HepG2 (cell line): Measurements from ENCODE around the gene WIPF3. TPM values are rescaled to one million over a fixed set of nuclear protein-coding genes. Genes with fewer than 3 reads are reported as not detected.

Experiments used
- ATAC-seq: fragments of 200-7000 bp; cut with Tn5 transposase; 3 replicates; pipeline ENCODE4 v1.9.1; 2020; ENCODE audit warnings: mild to moderate bottlenecking, moderate library complexity
- BruUV-seq: library from RNA; stranded (reverse); fragments of 400-500 nt; replicated peaks from 2 replicates; lab custom pipeline; 2021; lab: Mats Ljungman, UMichigan
- CTCF ChIA-PET: fragments of 300-600 bp; formaldehyde crosslinking; extraction: SDS; loops from one replicate; lab custom pipeline; 2021; ENCODE audit warnings: low total read pairs, inconsistent platforms, low intra/inter-chr PET ratio; lab: Yijun Ruan, JAX
- POLR2A ChIA-PET: fragments of 350-600 bp; sonication (Branson Sonifier 250); formaldehyde crosslinking; loops from one replicate; lab custom pipeline; 2020; ENCODE audit warnings: antibody characterized with exemption, inconsistent platforms; lab: Yijun Ruan, JAX
- DNase-seq: peaks from one replicate; pipeline ENCODE4 v3.0.0-alpha.2; 2015; ENCODE audit warnings: low spot score
- FAIRE-seq: peaks from 3 replicates; lab custom pipeline; 2011; peaks lifted over from hg19 to GRCh38; lab: Jason Lieb, UNC
- H2AFZ ChIP-seq: one replicate; pipeline ENCODE4 v1.6.1; 2011; ENCODE audit warnings: low read length, inconsistent platforms
- H3K27ac ChIP-seq: fragments of 300-600 bp; 3 replicates; pipeline ENCODE4 v1.8.0; 2011; ENCODE audit warnings: mixed run types, mild to moderate bottlenecking, mixed read lengths, low read length, inconsistent platforms; ENCODE audit not compliant: insufficient read depth; ENCODE audit errors: extremely low read length
- H3K27me3 ChIP-seq, 2 experiments: fragments of 200-600 bp in 1 of 2; 2 replicates in 1 of 2; 3 replicates in 1 of 2; pipeline versions ENCODE4 v1.6.0 to v1.8.0; 2011; ENCODE audit warnings: low read length in 2 of 2, mild to moderate bottlenecking in 2 of 2, moderate library complexity in 2 of 2, inconsistent platforms in 1 of 2; ENCODE audit not compliant: insufficient read depth in 2 of 2, control insufficient read depth in 1 of 2
- H3K36me3 ChIP-seq, 2 experiments: fragments of 200-600 bp in 1 of 2; replicated peaks in 1 of 2; 2 replicates in 1 of 2; 3 replicates in 1 of 2; pipeline versions ENCODE4 v1.5.1 to v1.8.0; 2011; ENCODE audit warnings: low read length in 2 of 2, inconsistent platforms in 1 of 2; ENCODE audit not compliant: insufficient read depth in 2 of 2, control insufficient read depth in 1 of 2
- H3K4me1 ChIP-seq: 2 replicates; pipeline ENCODE4 v1.5.1; 2012; ENCODE audit warnings: low read length, inconsistent platforms; ENCODE audit not compliant: insufficient read depth
- H3K4me2 ChIP-seq: 2 replicates; pipeline ENCODE4 v1.6.0; 2011; ENCODE audit warnings: low read depth, low read length, inconsistent platforms
- H3K4me3 ChIP-seq, 3 experiments: fragments of 200-600 bp in 1 of 3; sonication (generic), shearing (Covaris generic) in 1 of 3; replicated peaks in 1 of 3; 2 replicates each; pipeline ENCODE4 v1.5.1; 2011 to 2016; ENCODE audit warnings: low read length in 3 of 3, inconsistent platforms in 2 of 3, low read depth in 2 of 3, mild to moderate bottlenecking in 2 of 3, control low read depth in 1 of 3, mixed read lengths in 1 of 3; ENCODE audit not compliant: insufficient read depth in 1 of 3
- H3K79me2 ChIP-seq: one replicate; pipeline ENCODE4 v1.6.1; 2011; ENCODE audit warnings: low read length, inconsistent platforms; ENCODE audit not compliant: insufficient read depth
- H3K9ac ChIP-seq: 2 replicates; pipeline ENCODE4 v1.6.0; 2011; ENCODE audit warnings: mild to moderate bottlenecking, low read depth, low read length, inconsistent platforms; ENCODE audit not compliant: insufficient read depth
- H3K9me3 ChIP-seq: 2 replicates; pipeline ENCODE4 v1.5.1; 2012; ENCODE audit warnings: mild to moderate bottlenecking, low read length
- H4K20me1 ChIP-seq: 2 replicates; pipeline ENCODE4 v1.6.0; 2011; ENCODE audit warnings: inconsistent platforms, mild to moderate bottlenecking, low read length, moderate library complexity; ENCODE audit not compliant: insufficient read depth
- JARID2 ChIP-seq: sonication (generic); formaldehyde crosslinking; IDR thresholded peaks from 2 replicates; pipeline ENCODE4 v1.8.1; 2023; ENCODE audit warnings: missing genetic modification reagents, inconsistent platforms; ENCODE audit not compliant: insufficient replicate concordance
- KMT2B ChIP-seq: IDR thresholded peaks from 2 replicates; pipeline ENCODE4 v1.6.1; 2016; ENCODE audit warnings: missing genetic modification reagents, missing compliant biosample characterization
- RBFOX2 ChIP-seq: fragments of 200-400 bp; formaldehyde crosslinking; IDR thresholded peaks from 2 replicates; pipeline ENCODE4 v1.6.1; 2017; ENCODE audit warnings: low read depth, mild to moderate bottlenecking, low read length
- RCOR2 ChIP-seq: IDR thresholded peaks from 2 replicates; pipeline ENCODE4 v1.6.1; 2016; ENCODE audit warnings: missing biosample characterization, missing genetic modification reagents
- TMF1 ChIP-seq: sonication (generic); formaldehyde crosslinking; IDR thresholded peaks from 2 replicates; pipeline ENCODE4 v1.8.1; 2022; ENCODE audit warnings: low read depth, missing genetic modification reagents
- ZMYM2 ChIP-seq: sonication (generic); formaldehyde crosslinking; IDR thresholded peaks from 2 replicates; pipeline ENCODE4 v1.8.0; 2022; ENCODE audit warnings: mild to moderate bottlenecking, missing genetic modification reagents
- ZXDC ChIP-seq: sonication (generic); formaldehyde crosslinking; IDR thresholded peaks from 2 replicates; pipeline ENCODE4 v1.5.0; 2020; ENCODE audit warnings: mild to moderate bottlenecking, missing genetic modification reagents
- WGBS: methylation state at CpG from one replicate; pipeline ENCODE4 v1.1.6; 2017; ENCODE audit warnings: low lambda C conversion rate; 5-methylcytosine and 5-hydroxymethylcytosine counted together
- in situ Hi-C: cut with HindIII; loops from 2 replicates; pipeline ENCODE4 v1.10.0; 2017; ENCODE audit warnings: low pct_unique_long_range_greater_than_20kb; ENCODE audit not compliant: extremely low pct_ligation_motif_present
- intact Hi-C: fragments of 100-400 bp; cut with micrococcal nuclease; formaldehyde crosslinking; loops from one replicate; pipeline ENCODE4 v1.10.0; 2022; ENCODE audit not compliant: unreplicated experiment
- polyA plus RNA-seq, 8 experiments: library from polyadenylated mRNA; depleted of rRNA in 3 of 8; stranded (reverse) in 7 of 8; unstranded in 1 of 8; fragments of >200 nt; fragmentation: Illumina TruSeq in 4 of 8; extraction: Trizol in 4 of 8; gene quantifications; 2 replicates each; pipeline versions ENCODE4 v1.2.1 to v1.2.3, GENCODE V29; 2011 to 2016; ENCODE audit warnings: low read depth in 4 of 8, missing spikeins in 1 of 8, mixed read lengths in 1 of 8; ENCODE audit not compliant: insufficient read depth in 1 of 8
- total RNA-seq, 5 experiments: library from RNA; depleted of rRNA; stranded (reverse); fragments of >200 nt; fragmentation: Illumina TruSeq; extraction: Trizol; gene quantifications; 2 replicates each; pipeline ENCODE4 v1.2.3, GENCODE V29; 2016; ENCODE audit warnings: low read depth in 1 of 5
- TF ChIP-seq, protein P1 (sequence below): sonication (generic); formaldehyde crosslinking; IDR thresholded peaks from 2 replicates; pipeline ENCODE4 v1.4.0; 2020; ENCODE audit warnings: missing genetic modification reagents
- TF ChIP-seq, protein P2 (sequence below): sonication (generic); formaldehyde crosslinking; IDR thresholded peaks from 2 replicates; pipeline ENCODE4 v1.4.0; 2020; ENCODE audit warnings: missing genetic modification reagents
- TF ChIP-seq, protein P3 (sequence below): sonication (generic); formaldehyde crosslinking; IDR thresholded peaks from 2 replicates; pipeline ENCODE4 v1.5.1; 2020; ENCODE audit warnings: mild to moderate bottlenecking, missing genetic modification reagents, moderate library complexity

WIPF3 gene
- total and polyA plus RNA-seq, 2 of the 13 experiments (the other 11 are each of a cell fraction or from before 2014, with no cell fraction given): 0.03 TPM; not detected in 1

DNA sequence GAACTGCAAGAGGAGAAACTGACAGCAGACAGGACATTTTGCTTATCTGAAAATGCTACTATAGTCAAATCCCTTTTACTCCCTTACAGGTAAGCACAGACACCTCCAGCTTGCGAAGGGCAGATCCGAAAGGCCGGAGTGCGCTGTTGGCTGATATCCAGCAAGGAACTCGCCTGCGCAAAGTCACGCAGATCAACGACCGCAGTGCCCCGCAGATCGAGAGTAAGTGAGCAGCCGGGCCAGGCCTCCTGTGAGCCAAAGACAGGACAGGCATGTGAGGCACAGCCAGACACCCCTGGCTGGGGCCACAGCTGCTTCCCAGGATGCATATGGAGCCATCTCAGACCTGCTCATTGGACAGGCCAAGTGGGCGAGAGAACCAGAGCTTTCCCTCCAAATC is 69.4 kb downstream of the WIPF3 start:
- H3K27ac ChIP-seq: no peak overlapping the region
- H3K36me3 ChIP-seq: no peaks in the 10 kb centered on the region
- peaks cover 8% of the 10 kb centered on the region; the same call in 1 of the 2 replicates for H3K4me1 ChIP-seq
- H3K9me3 ChIP-seq: no peaks in the 10 kb centered on the region
- H3K79me2 ChIP-seq: no peaks in the 10 kb centered on the region
- ChIA-PET POLR2A (no interaction called here), CTCF (no interaction called here)
- H2AFZ ChIP-seq: no peak overlapping the region
- DNase-seq: no peak
- intact Hi-C loops: loop anchor here (5.0 kb wide), 1 partner anchor 47 kb away; no protein-coding TSS in a partner anchor
- no peak for ATAC-seq
- peaks cover 0 to 22% of the 10 kb centered on the region in 2 experiments; a peak in 3 of 5 replicates for H3K27me3 ChIP-seq
- BruUV-seq: no TSS peak
- H3K4me2 ChIP-seq: no peak overlapping the region
- no peak overlapping the region for H3K9ac ChIP-seq
- in situ Hi-C loops: loop anchor here (10.0 kb wide), 1 partner anchor 189 kb away; no protein-coding TSS in a partner anchor
- no peaks in the 10 kb centered on the region for H4K20me1 ChIP-seq
- no peak for FAIRE-seq
- H3K4me3 ChIP-seq: no peak overlapping the region
- 56% methylated on average over 9 of the region's 13 CpGs for WGBS
- TF ChIP-seq RCOR2 (CRISPR knock-in tag) (no peak), KMT2B (CRISPR knock-in tag) (no peak), RBFOX2 (no peak), ZMYM2 (CRISPR knock-in tag) (no peak), ZXDC (CRISPR knock-in tag) (no peak), TMF1 (CRISPR knock-in tag) (no peak), JARID2 (CRISPR knock-in tag) (no peak)
- TF ChIP-seq, protein P1, sequence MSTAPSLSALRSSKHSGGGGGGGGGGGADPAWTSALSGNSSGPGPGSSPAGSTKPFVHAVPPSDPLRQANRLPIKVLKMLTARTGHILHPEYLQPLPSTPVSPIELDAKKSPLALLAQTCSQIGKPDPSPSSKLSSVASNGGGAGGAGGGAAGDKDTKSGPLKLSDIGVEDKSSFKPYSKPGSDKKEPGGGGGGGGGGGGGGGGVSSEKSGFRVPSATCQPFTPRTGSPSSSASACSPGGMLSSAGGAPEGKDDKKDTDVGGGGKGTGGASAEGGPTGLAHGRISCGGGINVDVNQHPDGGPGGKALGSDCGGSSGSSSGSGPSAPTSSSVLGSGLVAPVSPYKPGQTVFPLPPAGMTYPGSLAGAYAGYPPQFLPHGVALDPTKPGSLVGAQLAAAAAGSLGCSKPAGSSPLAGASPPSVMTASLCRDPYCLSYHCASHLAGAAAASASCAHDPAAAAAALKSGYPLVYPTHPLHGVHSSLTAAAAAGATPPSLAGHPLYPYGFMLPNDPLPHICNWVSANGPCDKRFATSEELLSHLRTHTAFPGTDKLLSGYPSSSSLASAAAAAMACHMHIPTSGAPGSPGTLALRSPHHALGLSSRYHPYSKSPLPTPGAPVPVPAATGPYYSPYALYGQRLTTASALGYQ (CRISPR knock-in tag): no peak
- TF ChIP-seq, protein P2, sequence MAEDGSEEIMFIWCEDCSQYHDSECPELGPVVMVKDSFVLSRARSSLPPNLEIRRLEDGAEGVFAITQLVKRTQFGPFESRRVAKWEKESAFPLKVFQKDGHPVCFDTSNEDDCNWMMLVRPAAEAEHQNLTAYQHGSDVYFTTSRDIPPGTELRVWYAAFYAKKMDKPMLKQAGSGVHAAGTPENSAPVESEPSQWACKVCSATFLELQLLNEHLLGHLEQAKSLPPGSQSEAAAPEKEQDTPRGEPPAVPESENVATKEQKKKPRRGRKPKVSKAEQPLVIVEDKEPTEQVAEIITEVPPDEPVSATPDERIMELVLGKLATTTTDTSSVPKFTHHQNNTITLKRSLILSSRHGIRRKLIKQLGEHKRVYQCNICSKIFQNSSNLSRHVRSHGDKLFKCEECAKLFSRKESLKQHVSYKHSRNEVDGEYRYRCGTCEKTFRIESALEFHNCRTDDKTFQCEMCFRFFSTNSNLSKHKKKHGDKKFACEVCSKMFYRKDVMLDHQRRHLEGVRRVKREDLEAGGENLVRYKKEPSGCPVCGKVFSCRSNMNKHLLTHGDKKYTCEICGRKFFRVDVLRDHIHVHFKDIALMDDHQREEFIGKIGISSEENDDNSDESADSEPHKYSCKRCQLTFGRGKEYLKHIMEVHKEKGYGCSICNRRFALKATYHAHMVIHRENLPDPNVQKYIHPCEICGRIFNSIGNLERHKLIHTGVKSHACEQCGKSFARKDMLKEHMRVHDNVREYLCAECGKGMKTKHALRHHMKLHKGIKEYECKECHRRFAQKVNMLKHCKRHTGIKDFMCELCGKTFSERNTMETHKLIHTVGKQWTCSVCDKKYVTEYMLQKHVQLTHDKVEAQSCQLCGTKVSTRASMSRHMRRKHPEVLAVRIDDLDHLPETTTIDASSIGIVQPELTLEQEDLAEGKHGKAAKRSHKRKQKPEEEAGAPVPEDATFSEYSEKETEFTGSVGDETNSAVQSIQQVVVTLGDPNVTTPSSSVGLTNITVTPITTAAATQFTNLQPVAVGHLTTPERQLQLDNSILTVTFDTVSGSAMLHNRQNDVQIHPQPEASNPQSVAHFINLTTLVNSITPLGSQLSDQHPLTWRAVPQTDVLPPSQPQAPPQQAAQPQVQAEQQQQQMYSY (CRISPR knock-in tag): no peak
- TF ChIP-seq, protein P3, sequence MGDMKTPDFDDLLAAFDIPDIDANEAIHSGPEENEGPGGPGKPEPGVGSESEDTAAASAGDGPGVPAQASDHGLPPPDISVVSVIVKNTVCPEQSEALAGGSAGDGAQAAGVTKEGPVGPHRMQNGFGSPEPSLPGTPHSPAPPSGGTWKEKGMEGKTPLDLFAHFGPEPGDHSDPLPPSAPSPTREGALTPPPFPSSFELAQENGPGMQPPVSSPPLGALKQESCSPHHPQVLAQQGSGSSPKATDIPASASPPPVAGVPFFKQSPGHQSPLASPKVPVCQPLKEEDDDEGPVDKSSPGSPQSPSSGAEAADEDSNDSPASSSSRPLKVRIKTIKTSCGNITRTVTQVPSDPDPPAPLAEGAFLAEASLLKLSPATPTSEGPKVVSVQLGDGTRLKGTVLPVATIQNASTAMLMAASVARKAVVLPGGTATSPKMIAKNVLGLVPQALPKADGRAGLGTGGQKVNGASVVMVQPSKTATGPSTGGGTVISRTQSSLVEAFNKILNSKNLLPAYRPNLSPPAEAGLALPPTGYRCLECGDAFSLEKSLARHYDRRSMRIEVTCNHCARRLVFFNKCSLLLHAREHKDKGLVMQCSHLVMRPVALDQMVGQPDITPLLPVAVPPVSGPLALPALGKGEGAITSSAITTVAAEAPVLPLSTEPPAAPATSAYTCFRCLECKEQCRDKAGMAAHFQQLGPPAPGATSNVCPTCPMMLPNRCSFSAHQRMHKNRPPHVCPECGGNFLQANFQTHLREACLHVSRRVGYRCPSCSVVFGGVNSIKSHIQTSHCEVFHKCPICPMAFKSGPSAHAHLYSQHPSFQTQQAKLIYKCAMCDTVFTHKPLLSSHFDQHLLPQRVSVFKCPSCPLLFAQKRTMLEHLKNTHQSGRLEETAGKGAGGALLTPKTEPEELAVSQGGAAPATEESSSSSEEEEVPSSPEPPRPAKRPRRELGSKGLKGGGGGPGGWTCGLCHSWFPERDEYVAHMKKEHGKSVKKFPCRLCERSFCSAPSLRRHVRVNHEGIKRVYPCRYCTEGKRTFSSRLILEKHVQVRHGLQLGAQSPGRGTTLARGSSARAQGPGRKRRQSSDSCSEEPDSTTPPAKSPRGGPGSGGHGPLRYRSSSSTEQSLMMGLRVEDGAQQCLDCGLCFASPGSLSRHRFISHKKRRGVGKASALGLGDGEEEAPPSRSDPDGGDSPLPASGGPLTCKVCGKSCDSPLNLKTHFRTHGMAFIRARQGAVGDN (CRISPR knock-in tag): no peak
